Hematopoietic multipotent progenitor cell treated with erythropoietin and hydrocortisone succinate and interleukin-3 and kit ligand, for 4 days (in vitro differentiated cells): ENCODE results near the gene ADAMTS15.

ENCODE experiments used
- DNase-seq: peaks from one replicate; pipeline ENCODE4 v3.0.0-alpha.2; 2015

Gene ADAMTS15

GRCh38 chr11:130420478-130421198, 27.8 kb upstream of the ADAMTS15 start:
- DNase-seq, result no peak

- no peak for DNase-seq
Observed at GRCh38 chr11:130421199-130421585, 27.3 kb upstream of the ADAMTS15 start.

GRCh38 chr11:130421697-130422096, 26.7 kb upstream of the ADAMTS15 start:
- no peak for DNase-seq

GRCh38 chr11:130422251-130422995, 26.0 kb upstream of the ADAMTS15 start:
- no peak for DNase-seq

GRCh38 chr11:130423541-130424142, 24.8 kb upstream of the ADAMTS15 start:
- DNase-seq, result no peak

- no peak for DNase-seq
Observed at GRCh38 chr11:130424613-130425140, 23.8 kb upstream of the ADAMTS15 start.

GRCh38 chr11:130425156-130425555, 23.3 kb upstream of the ADAMTS15 start:
- no peak for DNase-seq

GRCh38 chr11:130426223-130426836, 22.1 kb upstream of the ADAMTS15 start:
- DNase-seq, result no peak

GRCh38 chr11:130426837-130427341, 21.6 kb upstream of the ADAMTS15 start:
- no peak for DNase-seq

GRCh38 chr11:130427581-130428315, 20.7 kb upstream of the ADAMTS15 start:
- DNase-seq, result peak; percentile 56

GRCh38 chr11:130428316-130429119, 19.9 kb upstream of the ADAMTS15 start, which contains the start of gene ADAMTS8:
ADAMTS8 (minus strand) TSS chr11:130428609; CDS start chr11:130428286, 323 bp downstream.
- DNase-seq, result peak; percentile 25

GRCh38 chr11:130429120-130429681, 19.2 kb upstream of the ADAMTS15 start:
- no peak for DNase-seq

- no peak for DNase-seq
Observed at GRCh38 chr11:130429983-130430382, 18.5 kb upstream of the ADAMTS15 start.

GRCh38 chr11:130431331-130431773, 17.1 kb upstream of the ADAMTS15 start:
- peak; percentile 79 for DNase-seq

- no peak for DNase-seq
Observed at GRCh38 chr11:130431801-130432200, 16.6 kb upstream of the ADAMTS15 start.

GRCh38 chr11:130433357-130433756, 15.1 kb upstream of the ADAMTS15 start:
- no peak for DNase-seq

GRCh38 chr11:130434521-130435223, 13.8 kb upstream of the ADAMTS15 start:
- peak; percentile 88 for DNase-seq

GRCh38 chr11:130435671-130436070, 12.8 kb upstream of the ADAMTS15 start:
- DNase-seq, result no peak

GRCh38 chr11:130436171-130436570, 12.3 kb upstream of the ADAMTS15 start:
- no peak for DNase-seq

GRCh38 chr11:130437848-130438247, 10.6 kb upstream of the ADAMTS15 start:
- DNase-seq, result no peak
